Naive thymus-derived CD4-positive, alpha-beta T cell (primary cell): ENCODE data around the gene POLR2J2. TPM values are rescaled to one million over a fixed set of nuclear protein-coding genes. Genes with fewer than 3 reads are reported as not detected.
"Not testable (repeated sequence)": the region's sequence is repeated elsewhere in the genome, so short reads cannot be mapped to it uniquely, and the experiment has no call there.

Experiments used
- ATAC-seq: fragments of 150-1000 bp; cut with Tn5 transposase; 2 replicates; pipeline ENCODE4 v1.10.0; 2021; ENCODE audit warnings: mild to moderate bottlenecking, moderate library complexity
- CTCF ChIA-PET: fragments of 350-600 bp; sonication (Branson Sonifier 250); formaldehyde crosslinking; loops from one replicate; lab custom pipeline; 2021; ENCODE audit warnings: antibody characterized with exemption; lab: Charles Lee
- POLR2A ChIA-PET: fragments of 350-600 bp; sonication (Branson Sonifier 250); formaldehyde crosslinking; loops from one replicate; lab custom pipeline; 2021; ENCODE audit warnings: antibody characterized with exemption, inconsistent platforms; lab: Charles Lee
- DNase-seq, 9 donors: peaks; one replicate each; pipeline versions ENCODE4 v3.0.0 to v3.0.0-alpha.2; 2020 to 2022; ENCODE audit warnings: mixed read lengths in 1 of 9
- H3K27ac ChIP-seq: one replicate; pipeline ENCODE4 v1.7.0; 2013; ENCODE audit warnings: mild to moderate bottlenecking, low read depth, low read length, moderate library complexity
- H3K27me3 ChIP-seq, 2 donors: one replicate each; pipeline ENCODE4 v1.7.0; 2013; ENCODE audit warnings: low read length in 2 of 2, mild to moderate bottlenecking in 2 of 2, moderate library complexity in 2 of 2; ENCODE audit not compliant: control insufficient read depth in 2 of 2, insufficient read depth in 2 of 2
- H3K36me3 ChIP-seq, 3 experiments: 1 replicate in 2 of 3; 2 replicates in 1 of 3; pipeline ENCODE4 v1.7.0; 2013; ENCODE audit warnings: low read length in 3 of 3, mild to moderate bottlenecking in 3 of 3, moderate library complexity in 1 of 3; ENCODE audit not compliant: insufficient read depth in 3 of 3, control insufficient read depth in 2 of 3
- H3K4me1 ChIP-seq, 2 donors: one replicate each; pipeline ENCODE4 v1.7.0; 2013; ENCODE audit warnings: low read length in 2 of 2, mild to moderate bottlenecking in 2 of 2, moderate library complexity in 1 of 2; ENCODE audit not compliant: control insufficient read depth in 2 of 2, insufficient read depth in 2 of 2
- H3K4me3 ChIP-seq: 2 replicates; pipeline ENCODE4 v1.7.0; 2013; ENCODE audit warnings: mild to moderate bottlenecking, low read length
- H3K9me3 ChIP-seq, 3 experiments: 1 replicate in 2 of 3; 2 replicates in 1 of 3; pipeline ENCODE4 v1.7.0; 2013; ENCODE audit warnings: low read length in 3 of 3; ENCODE audit not compliant: control insufficient read depth in 2 of 3
- H3K27ac Mint-ChIP-seq, 9 donors: one replicate each; pipeline ENCODE4 v1.8.0; 2020 to 2022; ENCODE audit warnings: mixed read lengths in 9 of 9, mild to moderate bottlenecking in 8 of 9, moderate library complexity in 5 of 9, inconsistent platforms in 2 of 9
- H3K27me3 Mint-ChIP-seq, 5 donors: one replicate each; pipeline ENCODE4 v1.8.0; 2021 to 2022; ENCODE audit warnings: mixed read lengths in 5 of 5, mild to moderate bottlenecking in 1 of 5
- H3K36me3 Mint-ChIP-seq, 5 donors: one replicate each; pipeline ENCODE4 v1.8.0; 2020 to 2022; ENCODE audit warnings: mixed read lengths in 5 of 5, mild to moderate bottlenecking in 3 of 5, inconsistent platforms in 1 of 5
- H3K4me1 Mint-ChIP-seq, 7 donors: one replicate each; pipeline ENCODE4 v1.8.0; 2020 to 2022; ENCODE audit warnings: mixed read lengths in 7 of 7, mild to moderate bottlenecking in 3 of 7, inconsistent platforms in 1 of 7
- H3K4me3 Mint-ChIP-seq, 10 donors: one replicate each; pipeline ENCODE4 v1.8.0; 2020 to 2022; ENCODE audit warnings: mild to moderate bottlenecking in 10 of 10, mixed read lengths in 10 of 10, moderate library complexity in 6 of 10, inconsistent platforms in 2 of 10
- H3K9me3 Mint-ChIP-seq, 11 donors: one replicate each; pipeline ENCODE4 v1.8.0; 2020 to 2022; ENCODE audit warnings: mixed read lengths in 11 of 11, mild to moderate bottlenecking in 4 of 11, inconsistent platforms in 1 of 11, moderate library complexity in 1 of 11
- intact Hi-C, 2 donors: fragments of 100-400 bp; cut with micrococcal nuclease; formaldehyde crosslinking; loops; one replicate each; pipeline ENCODE4 v1.15.1; 2023
- polyA plus RNA-seq, 2 donors: library from polyadenylated mRNA; unstranded; fragments of 300-500 nt; fragmentation: Illumina TruSeq; gene quantifications; one replicate each; pipeline ENCODE4 v1.2.3, GENCODE V29; 2021
- total RNA-seq, 6 experiments: library from RNA in 5 of 6; stranded (reverse) in 5 of 6; gene quantifications; 1 replicate in 5 of 6; 2 replicates in 1 of 6; pipeline ENCODE4 v1.2.3 and lab custom pipeline; 2021 to 2026

POLR2J2 gene
- total and polyA plus RNA-seq, 7 experiments from 2014 or later = 3.9 to 48.2 (median 29.8) TPM

- H3K9me3 Mint-ChIP-seq, H3K9me3 ChIP-seq, H3K36me3 Mint-ChIP-seq, H3K27me3 ChIP-seq, H3K27ac Mint-ChIP-seq, H3K4me3 ChIP-seq, POLR2A ChIA-PET, H3K27me3 Mint-ChIP-seq, H3K4me3 Mint-ChIP-seq, H3K4me1 ChIP-seq, H3K4me1 Mint-ChIP-seq, CTCF ChIA-PET, intact Hi-C loops, H3K36me3 ChIP-seq: not testable (repeated sequence)
- H3K27ac ChIP-seq = peak overlapping the region; percentile 29
- DNase-seq (peak in 6 of 9 donors; percentile 16 to 43 (median 34)), ATAC-seq (peak; percentile 85)
Measured at GRCh38 chr7:102689436-102690282, 18.2 kb upstream of the POLR2J2 start.

DNA sequence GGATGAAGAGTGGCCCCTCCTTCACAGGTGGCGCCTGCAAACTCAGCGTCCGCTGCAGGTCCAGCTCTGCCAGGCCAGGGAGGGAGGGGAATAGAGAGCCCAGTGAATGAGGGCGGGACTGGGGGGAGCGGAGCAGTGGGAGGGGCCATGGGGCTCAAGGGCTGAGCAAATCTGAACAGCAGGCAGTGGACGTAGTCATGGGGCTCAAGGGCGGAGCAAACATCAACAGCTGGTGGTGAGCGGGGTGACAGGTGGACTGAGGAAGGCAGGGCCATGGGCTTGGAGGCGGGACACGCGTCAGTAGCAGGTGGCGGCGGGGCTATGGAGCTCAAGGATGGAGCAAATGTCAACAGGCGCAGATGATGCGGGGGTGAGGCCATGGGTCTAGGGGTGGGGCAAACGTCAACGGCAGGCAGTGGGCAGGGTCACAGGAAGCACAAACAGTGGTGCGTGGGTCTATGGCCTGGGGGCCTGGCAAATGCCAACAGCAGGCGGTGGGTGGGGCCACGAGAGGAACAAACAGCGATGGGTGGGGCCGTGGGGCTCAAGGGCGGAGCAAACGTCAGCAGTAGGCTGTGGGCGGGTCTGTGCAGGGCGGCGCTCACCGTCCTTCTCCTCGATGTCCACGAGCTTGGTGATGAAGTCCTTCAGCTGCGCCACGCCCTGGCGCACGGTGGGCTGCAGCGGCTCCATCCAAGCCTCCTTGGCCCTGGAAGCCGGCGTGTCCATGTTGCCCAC lies 17.0 kb upstream of the POLR2J2 start:
- H3K4me1 ChIP-seq, intact Hi-C loops, DNase-seq, H3K9me3 Mint-ChIP-seq, H3K4me3 Mint-ChIP-seq, H3K36me3 Mint-ChIP-seq, H3K36me3 ChIP-seq, H3K4me3 ChIP-seq, H3K27ac Mint-ChIP-seq, H3K27me3 Mint-ChIP-seq, H3K9me3 ChIP-seq, H3K4me1 Mint-ChIP-seq, POLR2A ChIA-PET, H3K27me3 ChIP-seq, H3K27ac ChIP-seq, CTCF ChIA-PET: not testable (repeated sequence)
- peak; percentile 93 for ATAC-seq

GRCh38 chr7:102682560-102682959 lies 11.1 kb upstream of the POLR2J2 start:
- H3K4me3 ChIP-seq, H3K36me3 ChIP-seq, H3K9me3 Mint-ChIP-seq, H3K4me1 ChIP-seq, intact Hi-C loops, H3K27me3 Mint-ChIP-seq, H3K27ac Mint-ChIP-seq, H3K9me3 ChIP-seq, H3K27ac ChIP-seq, DNase-seq, H3K36me3 Mint-ChIP-seq, H3K27me3 ChIP-seq, H3K4me1 Mint-ChIP-seq, CTCF ChIA-PET, POLR2A ChIA-PET, H3K4me3 Mint-ChIP-seq: not testable (repeated sequence)
- peak; percentile 12 for ATAC-seq

DNA sequence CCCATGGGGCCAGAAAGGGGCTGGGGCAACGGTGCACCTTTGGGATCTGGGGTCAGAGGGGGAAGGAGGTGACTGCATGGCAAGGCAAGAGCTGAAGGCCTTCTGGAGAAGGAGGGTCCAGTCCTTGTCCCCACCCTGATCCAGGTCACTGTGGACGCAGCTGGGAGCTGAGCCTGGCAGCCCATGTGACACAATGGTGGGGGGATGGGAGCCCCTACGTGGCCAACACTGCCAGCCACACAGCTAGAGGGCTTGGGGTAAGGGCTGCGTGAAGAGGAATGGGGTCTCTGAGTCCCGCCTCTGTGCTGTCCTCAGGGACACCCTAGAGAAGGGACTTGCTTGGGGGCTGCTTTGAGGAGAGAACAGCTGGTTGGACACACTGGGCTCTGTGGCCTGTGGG lies 9.3 kb upstream of the POLR2J2 start:
- H3K36me3 Mint-ChIP-seq, H3K4me1 Mint-ChIP-seq, H3K27me3 Mint-ChIP-seq, H3K36me3 ChIP-seq, H3K27ac Mint-ChIP-seq, H3K4me3 ChIP-seq, H3K4me1 ChIP-seq, intact Hi-C loops, H3K27ac ChIP-seq, POLR2A ChIA-PET, DNase-seq, H3K9me3 Mint-ChIP-seq, H3K4me3 Mint-ChIP-seq, CTCF ChIA-PET, H3K9me3 ChIP-seq, H3K27me3 ChIP-seq: not testable (repeated sequence)
- ATAC-seq = peak; percentile 8

DNA sequence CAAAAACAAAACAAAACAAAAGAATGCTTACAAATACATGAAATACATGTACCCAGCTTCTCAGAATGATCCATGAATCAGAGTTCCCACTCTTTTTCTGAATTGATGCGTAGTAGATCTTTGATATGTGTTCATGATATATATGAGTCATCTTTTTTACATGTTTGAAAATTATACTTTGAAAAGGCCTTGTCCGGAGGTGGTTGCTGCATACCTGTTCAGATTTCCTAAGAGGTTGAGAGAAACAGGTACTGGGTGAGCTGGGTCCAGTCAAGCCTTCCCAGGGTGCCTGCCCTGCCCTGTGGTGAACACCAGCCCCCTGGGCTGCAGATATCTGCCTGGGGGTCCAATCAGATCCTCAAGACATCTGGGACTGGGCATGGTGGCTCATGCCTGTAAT lies 4.1 kb upstream of the POLR2J2 start:
- H3K27me3 ChIP-seq, H3K27me3 Mint-ChIP-seq, H3K4me3 ChIP-seq, H3K4me3 Mint-ChIP-seq, H3K9me3 ChIP-seq, H3K36me3 ChIP-seq, intact Hi-C loops, H3K36me3 Mint-ChIP-seq, CTCF ChIA-PET, H3K4me1 Mint-ChIP-seq, H3K27ac Mint-ChIP-seq, POLR2A ChIA-PET, ATAC-seq, H3K9me3 Mint-ChIP-seq, H3K4me1 ChIP-seq, H3K27ac ChIP-seq: not testable (repeated sequence)
- DNase-seq = peak in 1 of 9 donors; percentile 33

DNA sequence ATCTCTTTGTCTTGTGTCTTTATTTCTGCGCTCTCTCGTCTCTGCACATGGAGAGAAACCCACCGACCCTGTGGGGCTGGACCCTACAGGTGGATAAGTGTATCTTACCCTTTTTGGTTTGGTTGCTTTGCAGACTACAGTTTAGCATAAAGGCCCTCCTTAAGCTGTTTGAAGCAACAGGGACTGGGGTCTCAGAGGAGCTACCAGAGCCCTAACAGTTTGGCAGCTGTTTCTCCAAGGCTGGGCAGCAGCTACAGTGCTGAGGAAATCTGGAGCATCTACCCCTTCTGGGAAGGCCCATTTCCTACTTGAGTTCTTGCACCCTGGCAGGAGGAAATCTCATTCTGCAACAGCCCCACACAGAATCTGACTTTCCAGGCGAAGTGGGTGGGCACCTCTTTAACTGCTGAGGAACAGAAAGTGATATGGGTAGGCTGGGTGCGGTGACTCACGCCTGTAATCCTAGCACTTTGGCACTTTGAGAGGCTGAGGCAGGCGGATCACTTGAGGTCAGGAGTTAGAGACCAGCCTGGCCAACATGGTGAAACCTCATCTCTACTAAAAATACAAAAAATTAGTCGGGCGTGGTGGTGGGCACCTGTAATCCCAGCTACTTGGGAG lies 2.1 kb upstream of the POLR2J2 start:
- POLR2A ChIA-PET, H3K27me3 ChIP-seq: not testable (repeated sequence)

More for the DNA sequence above, 2.1 kb upstream of the POLR2J2 start:
- H3K27me3 Mint-ChIP-seq, H3K4me1 ChIP-seq, H3K9me3 ChIP-seq, H3K36me3 ChIP-seq, DNase-seq, ATAC-seq, H3K4me3 ChIP-seq, H3K4me1 Mint-ChIP-seq, intact Hi-C loops, H3K36me3 Mint-ChIP-seq, H3K27ac Mint-ChIP-seq, CTCF ChIA-PET, H3K9me3 Mint-ChIP-seq, H3K4me3 Mint-ChIP-seq, H3K27ac ChIP-seq: not testable (repeated sequence)
